HG03469 (cell line): ENCODE measurements around the gene TMEM106C.

Experiments
- ATAC-seq: cut with Tn5 transposase; IDR thresholded peaks from one replicate; pipeline ENCODE4 v1.9.1; 2021; ENCODE audit warnings: mild to moderate bottlenecking, moderate library complexity, moderate number of reproducible peaks; ENCODE audit not compliant: unreplicated experiment

TMEM106C gene

DNA sequence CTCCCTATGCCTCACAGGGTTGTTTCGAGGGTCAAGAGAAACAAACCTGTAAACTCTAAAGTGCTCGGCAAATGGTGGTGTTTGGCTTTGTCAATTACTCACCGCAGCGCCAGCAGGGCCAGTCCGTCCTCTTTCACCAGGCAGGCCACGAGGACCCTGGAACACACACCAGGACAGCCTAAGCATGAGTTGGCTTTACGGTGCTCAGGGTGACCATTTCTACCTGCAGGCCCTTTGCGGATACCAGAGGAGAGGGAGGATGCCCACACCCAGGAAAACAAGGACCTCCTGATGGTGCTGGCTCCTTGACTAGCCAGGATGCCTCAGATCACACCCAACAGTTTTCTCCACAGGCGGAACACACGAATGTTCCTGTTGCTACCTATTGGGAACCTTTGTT lies 29.4 kb downstream of the TMEM106C start:
- ATAC-seq: no peak

GRCh38 chr12:47993491-47993890 lies 30.1 kb downstream of the TMEM106C start:
- ATAC-seq: no peak

DNA sequence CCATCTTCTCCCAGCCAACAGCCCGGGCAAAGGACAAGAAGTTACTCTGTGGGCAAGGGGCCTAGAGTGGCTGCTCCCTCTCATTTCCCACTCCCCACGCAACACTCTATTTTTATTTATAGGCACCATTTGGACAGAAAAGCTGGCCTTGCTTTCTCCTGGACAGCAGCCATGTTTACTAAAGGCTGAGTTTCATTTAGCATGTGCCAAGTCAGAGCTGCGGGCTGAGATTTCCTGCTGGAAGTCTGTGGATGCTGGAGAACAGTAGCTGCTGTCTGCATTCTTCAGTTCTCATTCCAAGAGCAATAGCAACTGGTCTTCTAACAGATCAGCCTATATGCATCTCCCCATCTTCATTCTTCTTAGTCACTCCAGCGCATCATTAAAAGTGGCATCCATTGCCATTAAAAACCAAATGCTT lies 32.6 kb downstream of the TMEM106C start:
- ATAC-seq: no peak

DNA sequence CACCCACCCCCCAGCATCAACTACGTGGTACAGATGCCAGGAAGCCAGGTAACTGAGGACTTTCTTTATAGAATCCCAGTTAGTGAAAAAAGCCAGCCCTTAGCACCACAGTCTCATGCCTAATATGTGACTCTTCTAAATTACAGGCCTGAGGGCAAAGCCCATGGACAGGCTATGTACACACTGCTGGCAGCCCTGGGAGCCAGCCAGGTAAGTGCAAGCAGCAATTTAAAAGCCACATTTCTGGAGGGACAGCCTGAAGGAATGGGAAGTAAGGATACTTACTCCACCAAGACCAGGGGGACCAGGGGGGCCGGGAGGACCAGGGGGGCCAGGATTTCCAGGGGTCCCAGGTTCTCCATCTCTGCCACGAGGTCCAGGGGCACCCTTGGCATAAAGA lies 33.9 kb downstream of the TMEM106C start:
- no peak for ATAC-seq

GRCh38 chr12:47999816-48000215 lies 36.4 kb downstream of the TMEM106C start:
- no peak for ATAC-seq

- ATAC-seq: no peak
Observed at GRCh38 chr12:48000878-48001504, 37.6 kb downstream of the TMEM106C start.

GRCh38 chr12:48001505-48002413 lies 38.4 kb downstream of the TMEM106C start:
- no peak for ATAC-seq

- ATAC-seq: no peak
Observed at GRCh38 chr12:48002414-48002730, 39.0 kb downstream of the TMEM106C start.

DNA sequence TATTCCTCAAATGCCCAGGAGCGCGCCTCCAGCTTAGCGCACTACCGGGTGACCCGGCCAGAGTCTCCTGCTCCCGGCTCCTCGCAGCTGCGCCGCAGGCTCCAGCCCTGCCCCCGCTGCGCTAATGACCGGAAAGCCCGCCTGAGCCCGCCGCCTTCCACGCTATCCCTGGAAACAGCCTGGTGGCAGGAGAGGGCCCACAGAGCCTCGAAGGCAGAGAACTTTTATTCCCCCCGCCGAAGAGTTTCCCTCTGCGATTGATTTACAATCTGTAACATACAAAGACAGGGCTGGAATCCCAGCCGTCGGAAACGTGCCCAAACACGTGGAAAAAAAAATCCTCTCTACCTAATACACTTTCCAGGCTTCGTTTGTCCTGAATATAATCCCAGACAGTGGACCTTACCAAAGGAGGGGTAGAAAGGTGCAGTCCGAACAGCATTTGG lies 39.4 kb downstream of the TMEM106C start:
- no peak for ATAC-seq

DNA sequence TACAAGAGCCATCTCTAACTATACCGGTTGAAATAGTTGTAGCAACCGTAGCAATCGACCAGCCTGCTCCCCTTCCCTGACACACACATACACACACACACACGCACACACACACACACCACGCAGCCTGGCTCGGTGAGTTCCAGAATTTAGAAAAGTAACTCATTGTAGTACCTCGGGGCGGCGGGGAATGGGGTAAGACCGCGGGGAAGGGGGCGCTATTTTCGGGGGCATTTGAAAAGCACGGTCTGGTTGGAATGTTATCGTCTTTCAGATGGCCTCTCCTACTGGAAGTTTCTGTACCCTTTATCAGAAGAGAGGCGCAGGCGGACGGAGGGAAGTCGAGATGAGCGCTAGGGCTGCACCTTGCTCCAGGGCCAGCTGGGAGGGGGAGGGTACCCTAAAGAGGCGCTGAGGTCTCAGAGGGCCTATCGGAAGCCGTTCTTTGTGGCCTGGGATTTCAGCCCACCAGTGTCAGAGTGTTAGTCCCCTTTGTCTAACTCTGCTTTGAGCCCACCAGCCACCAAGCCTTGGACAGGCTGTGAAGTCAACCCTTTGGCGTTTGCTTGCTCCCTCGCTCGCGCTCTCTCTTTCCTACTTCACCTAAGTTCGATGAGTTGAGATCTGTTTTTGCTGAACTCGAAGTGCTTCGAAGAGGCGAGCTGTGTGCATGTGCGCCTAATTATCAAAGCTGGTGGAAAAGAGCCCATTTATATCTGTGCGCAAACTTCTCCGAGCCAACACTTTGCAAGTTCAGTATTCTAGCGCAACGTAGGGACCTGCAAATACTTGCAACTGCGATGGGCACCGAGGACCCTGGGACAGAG lies 40.0 kb downstream of the TMEM106C start:
- ATAC-seq: no peak

GRCh38 chr12:48004053-48004941 lies 40.9 kb downstream of the TMEM106C start, which contains the start of gene COL2A1:
COL2A1 (minus strand) TSS chr12:48004476; CDS start chr12:48004321, 155 bp downstream.
- ATAC-seq: no peak

DNA sequence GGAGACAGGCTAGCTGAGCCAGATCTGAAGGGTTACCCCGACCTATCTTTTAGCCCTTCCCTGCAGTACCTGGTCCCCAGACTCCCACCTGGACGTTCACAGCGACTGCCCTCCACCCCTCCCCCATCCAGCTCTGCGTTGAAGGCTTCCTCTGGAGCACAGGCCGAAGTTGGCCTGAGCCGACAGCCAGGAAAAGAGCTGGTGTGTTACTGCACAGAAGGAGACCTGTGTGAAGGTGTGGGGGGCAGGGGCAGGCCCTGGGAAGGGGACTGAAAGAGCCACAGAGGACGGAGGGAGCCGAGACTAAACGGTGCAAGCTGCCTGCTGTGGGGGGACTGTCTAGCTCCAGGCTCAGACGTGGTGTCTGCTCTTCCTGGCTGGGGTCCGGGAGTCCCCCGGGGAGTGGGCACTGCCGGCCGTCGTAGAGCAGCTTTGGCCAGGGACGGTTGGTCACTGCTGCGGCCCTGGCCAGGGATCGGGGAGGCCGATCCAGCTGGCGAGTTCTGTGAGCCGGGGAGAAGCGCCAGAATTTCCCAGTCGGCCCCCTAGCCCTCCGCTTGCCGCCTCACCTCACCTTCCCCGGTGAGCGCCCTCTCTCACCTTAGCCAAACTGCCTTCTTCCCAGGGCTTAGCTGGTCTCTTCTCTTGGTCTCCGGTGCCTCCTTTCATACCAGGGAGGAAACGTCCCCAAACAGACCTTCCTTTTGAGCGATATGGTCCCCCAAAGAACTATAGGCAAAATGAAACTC lies 41.8 kb downstream of the TMEM106C start:
- ATAC-seq: no peak

- no peak for ATAC-seq
Observed at GRCh38 chr12:48005750-48006021, 42.3 kb downstream of the TMEM106C start.

DNA sequence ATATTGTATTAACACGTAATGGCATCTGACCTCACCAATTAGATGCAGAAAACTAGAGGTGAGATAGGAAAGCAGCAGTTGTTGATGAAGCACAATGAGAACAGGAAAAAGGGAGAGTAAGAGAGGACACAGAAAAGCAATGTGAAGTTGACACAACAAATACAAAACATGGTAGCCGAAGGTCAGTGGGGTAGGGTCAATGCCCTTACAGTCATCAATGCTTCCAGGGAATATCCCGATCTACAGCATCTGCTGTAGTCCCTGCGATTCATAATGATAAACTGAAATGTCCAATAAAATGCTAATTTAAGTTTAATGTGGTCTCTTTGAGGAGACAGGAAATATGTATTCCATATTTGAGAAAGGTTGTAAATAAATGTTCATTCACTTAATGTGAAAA lies 43.8 kb downstream of the TMEM106C start:
- ATAC-seq: no peak

- ATAC-seq: no peak
Observed at GRCh38 chr12:48008349-48008748, 45.0 kb downstream of the TMEM106C start.

DNA sequence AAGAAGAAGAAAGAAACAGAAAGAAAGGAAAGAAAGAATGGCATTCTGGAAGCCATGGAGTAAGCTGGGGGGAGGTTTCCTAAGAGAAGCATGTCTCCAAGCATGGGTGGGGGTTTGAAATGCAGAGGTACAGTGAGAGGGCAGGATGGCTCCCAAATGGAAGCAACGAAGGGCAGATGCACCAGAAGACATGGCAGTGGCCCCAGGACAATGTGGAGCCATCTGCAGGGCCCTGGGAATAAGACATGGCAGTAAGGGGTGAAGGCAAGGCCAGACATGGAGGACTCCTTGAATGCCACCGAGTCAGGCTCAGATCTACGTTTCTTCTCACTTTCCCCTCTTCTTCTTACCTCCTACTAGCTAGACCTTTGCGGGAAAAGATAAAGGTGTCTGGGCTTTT lies 45.6 kb downstream of the TMEM106C start:
- ATAC-seq: no peak

GRCh38 chr12:48009471-48009870 lies 46.1 kb downstream of the TMEM106C start:
- ATAC-seq: no peak

DNA sequence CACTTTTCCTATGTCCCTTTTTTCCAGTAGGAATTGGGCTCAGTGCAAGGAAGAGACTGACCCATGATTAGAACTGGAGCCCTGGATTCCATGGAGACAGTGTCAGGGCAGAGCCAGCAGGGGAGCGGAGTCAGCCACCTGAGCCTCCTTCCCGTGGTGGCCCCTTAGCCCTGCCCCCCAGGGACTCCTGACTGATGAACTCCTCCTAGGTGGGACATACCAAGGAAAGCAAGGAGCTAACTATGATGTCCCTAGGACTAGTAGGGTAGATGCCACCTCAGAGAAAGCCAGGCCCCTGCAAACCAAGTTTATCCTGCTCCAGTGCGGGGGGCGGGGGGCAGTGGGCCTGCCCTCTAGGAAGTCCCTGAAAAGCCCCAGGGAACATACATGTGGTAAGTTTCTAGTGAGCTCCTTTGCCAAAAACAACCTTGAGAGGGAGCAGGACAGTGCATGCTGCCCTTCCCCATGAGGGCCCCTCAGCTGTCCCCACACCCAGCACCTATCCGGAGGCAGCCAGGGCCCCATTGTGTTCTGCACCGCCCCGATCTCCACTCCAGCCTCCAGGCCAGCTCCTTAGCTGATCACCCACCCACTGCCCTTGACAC lies 47.1 kb downstream of the TMEM106C start:
- ATAC-seq: no peak

- ATAC-seq: no peak
Observed at GRCh38 chr12:48012070-48012469, 48.7 kb downstream of the TMEM106C start.
